DOHH2 (cell line): ENCODE data around the gene FRMPD4.

Experiments used
- EZH2phosphoT487 ChIP-seq: fragments of 200-600 bp; sonication (generic); IDR thresholded peaks from 2 replicates; pipeline ENCODE4 v1.6.1; 2017; ENCODE audit warnings: borderline replicate concordance, mild to moderate bottlenecking, antibody characterized with exemption, low read length, moderate library complexity, mixed read lengths
- TF ChIP-seq, protein P1 (sequence below): fragments of 200-600 bp; sonication (generic); IDR thresholded peaks from one replicate; pipeline ENCODE4 v1.5.1; 2014; ENCODE audit warnings: antibody characterized with exemption, mild to moderate bottlenecking, low read depth, low read length; ENCODE audit not compliant: poor library complexity, severe bottlenecking

DNA sequence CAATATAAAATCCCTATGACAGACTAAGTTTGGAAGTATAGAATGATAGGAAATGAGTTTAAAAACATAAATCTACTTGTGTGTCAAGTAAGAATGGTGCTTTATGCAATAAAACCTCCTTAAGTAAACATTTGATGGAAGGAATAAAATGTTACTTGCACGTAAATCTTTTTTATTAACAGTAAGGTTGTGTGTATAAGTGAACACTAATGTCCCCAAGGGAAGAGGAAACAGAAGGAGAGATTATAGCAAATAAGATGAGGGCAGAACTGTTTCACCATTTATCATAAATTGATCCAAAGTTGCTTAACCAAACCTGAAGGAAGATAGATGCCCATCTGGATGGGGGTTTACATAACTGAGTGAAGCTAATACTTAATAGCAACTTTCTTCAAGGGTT, 86.8 kb downstream of the FRMPD4 start:
- TF ChIP-seq, protein P1, sequence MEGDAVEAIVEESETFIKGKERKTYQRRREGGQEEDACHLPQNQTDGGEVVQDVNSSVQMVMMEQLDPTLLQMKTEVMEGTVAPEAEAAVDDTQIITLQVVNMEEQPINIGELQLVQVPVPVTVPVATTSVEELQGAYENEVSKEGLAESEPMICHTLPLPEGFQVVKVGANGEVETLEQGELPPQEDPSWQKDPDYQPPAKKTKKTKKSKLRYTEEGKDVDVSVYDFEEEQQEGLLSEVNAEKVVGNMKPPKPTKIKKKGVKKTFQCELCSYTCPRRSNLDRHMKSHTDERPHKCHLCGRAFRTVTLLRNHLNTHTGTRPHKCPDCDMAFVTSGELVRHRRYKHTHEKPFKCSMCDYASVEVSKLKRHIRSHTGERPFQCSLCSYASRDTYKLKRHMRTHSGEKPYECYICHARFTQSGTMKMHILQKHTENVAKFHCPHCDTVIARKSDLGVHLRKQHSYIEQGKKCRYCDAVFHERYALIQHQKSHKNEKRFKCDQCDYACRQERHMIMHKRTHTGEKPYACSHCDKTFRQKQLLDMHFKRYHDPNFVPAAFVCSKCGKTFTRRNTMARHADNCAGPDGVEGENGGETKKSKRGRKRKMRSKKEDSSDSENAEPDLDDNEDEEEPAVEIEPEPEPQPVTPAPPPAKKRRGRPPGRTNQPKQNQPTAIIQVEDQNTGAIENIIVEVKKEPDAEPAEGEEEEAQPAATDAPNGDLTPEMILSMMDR = no peak
- no peak for TF ChIP-seq EZH2phosphoT487
